Astrocyte (in vitro differentiated cells and primary cell): Measurements from ENCODE around the gene TRAF1. TPM values are rescaled to one million over a fixed set of nuclear protein-coding genes. Genes with fewer than 3 reads are reported as not detected.

Experiments
- DNase-seq: peaks from one replicate; pipeline ENCODE4 v3.0.0-alpha.2; 2010; ENCODE audit warnings: low read depth
- FAIRE-seq: peaks from 2 replicates; lab custom pipeline; 2011; peaks lifted over from hg19 to GRCh38; lab: Jason Lieb, UNC
- H2AFZ ChIP-seq: 2 replicates; pipeline ENCODE4 v1.6.0; 2012; ENCODE audit warnings: low read depth, low read length, inconsistent platforms
- H3K27ac ChIP-seq: 2 replicates; pipeline ENCODE4 v1.5.1; 2011; ENCODE audit warnings: low read depth, low read length, inconsistent platforms
- H3K27me3 ChIP-seq: 2 replicates; pipeline ENCODE4 v1.6.0; 2011; ENCODE audit warnings: low read length, inconsistent platforms; ENCODE audit not compliant: insufficient read depth
- H3K36me3 ChIP-seq: 2 replicates; pipeline ENCODE4 v1.5.1; 2011; ENCODE audit warnings: low read length, inconsistent platforms; ENCODE audit not compliant: insufficient read depth
- H3K4me1 ChIP-seq: 2 replicates; pipeline ENCODE4 v1.5.1; 2011; ENCODE audit warnings: low read length, inconsistent platforms; ENCODE audit not compliant: insufficient read depth
- H3K4me2 ChIP-seq: 2 replicates; pipeline ENCODE4 v1.6.0; 2012; ENCODE audit warnings: low read length, inconsistent platforms
- H3K4me3 ChIP-seq: 2 replicates; pipeline ENCODE4 v1.5.1; 2011; ENCODE audit warnings: low read depth, mild to moderate bottlenecking, low read length, inconsistent platforms; ENCODE audit not compliant: insufficient read depth
- H3K79me2 ChIP-seq: 2 replicates; pipeline ENCODE4 v1.6.0; 2012; ENCODE audit warnings: mild to moderate bottlenecking, low read length, inconsistent platforms; ENCODE audit not compliant: insufficient read depth
- H3K9ac ChIP-seq: 2 replicates; pipeline ENCODE4 v1.6.0; 2012; ENCODE audit warnings: mild to moderate bottlenecking, low read length, inconsistent platforms
- H3K9me3 ChIP-seq: 2 replicates; pipeline ENCODE4 v1.5.1; 2012; ENCODE audit warnings: low read depth, mild to moderate bottlenecking, low read length, inconsistent platforms; ENCODE audit not compliant: insufficient read depth
- H4K20me1 ChIP-seq: 2 replicates; pipeline ENCODE4 v1.6.0; 2012; ENCODE audit warnings: low read length, inconsistent platforms; ENCODE audit not compliant: insufficient read depth
- H3K27ac Mint-ChIP-seq: one replicate; pipeline ENCODE4 v1.8.0; 2021; ENCODE audit warnings: mild to moderate bottlenecking, mixed read lengths; ENCODE audit not compliant: unreplicated experiment
- H3K27me3 Mint-ChIP-seq: one replicate; pipeline ENCODE4 v1.8.0; 2021; ENCODE audit warnings: low read depth, mixed read lengths; ENCODE audit not compliant: unreplicated experiment
- H3K36me3 Mint-ChIP-seq: one replicate; pipeline ENCODE4 v1.8.0; 2021; ENCODE audit warnings: low read depth, mixed read lengths; ENCODE audit not compliant: unreplicated experiment
- H3K4me1 Mint-ChIP-seq: one replicate; pipeline ENCODE4 v1.8.0; 2021; ENCODE audit warnings: low read depth, mixed read lengths; ENCODE audit not compliant: unreplicated experiment
- H3K4me3 Mint-ChIP-seq: one replicate; pipeline ENCODE4 v1.8.0; 2021; ENCODE audit warnings: mild to moderate bottlenecking, moderate library complexity, mixed read lengths; ENCODE audit not compliant: unreplicated experiment
- H3K9me3 Mint-ChIP-seq: one replicate; pipeline ENCODE4 v1.8.0; 2021; ENCODE audit warnings: mild to moderate bottlenecking, mixed read lengths; ENCODE audit not compliant: unreplicated experiment
- CTCF ChIP-seq: IDR thresholded peaks from 2 replicates; pipeline ENCODE4 v1.5.1; 2011; ENCODE audit warnings: low read depth, mild to moderate bottlenecking, inconsistent platforms, low read length, moderate library complexity; ENCODE audit not compliant: insufficient read depth
- EZH2 ChIP-seq: IDR thresholded peaks from 2 replicates; pipeline ENCODE4 v1.6.1; 2012; ENCODE audit warnings: mild to moderate bottlenecking, low read length, inconsistent platforms; ENCODE audit not compliant: insufficient read depth
- total RNA-seq: library from RNA; stranded (reverse); gene quantifications from 2 replicates; pipeline ENCODE4 v1.2.1, GENCODE V29; 2021

TRAF1 gene
- total RNA-seq, 1 donor from 2014 or later: 4.2 TPM

GRCh38 chr9:120931231-120932085 lies 4.9 kb upstream of the TRAF1 start:
- Histone ChIP-seq H3K27me3 (no peaks in the 10 kb centered on the region), H3K4me1 (peaks cover 49% of the 10 kb centered on the region), H3K4me3 (no peak overlapping the region), H3K36me3 (no peaks in the 10 kb centered on the region), H4K20me1 (no peaks in the 10 kb centered on the region), H3K9ac (peak overlapping the region; percentile 74), H3K27ac (peak overlapping the region; percentile 89), H3K4me2 (peak overlapping the region; percentile 77), H3K79me2 (no peaks in the 10 kb centered on the region), H3K9me3 (no peaks in the 10 kb centered on the region), H2AFZ (peak overlapping the region; percentile 54)
- H3K36me3 Mint-ChIP-seq: no peaks in the 10 kb centered on the region
- peak; percentile 69 for DNase-seq
- no peak overlapping the region for H3K4me3 Mint-ChIP-seq
- peaks cover 24% of the 10 kb centered on the region for H3K4me1 Mint-ChIP-seq
- no peaks in the 10 kb centered on the region for H3K9me3 Mint-ChIP-seq
- no peak for FAIRE-seq
- no peak for TF ChIP-seq CTCF
- TF ChIP-seq EZH2: no peak
- peak overlapping the region; percentile 96 for H3K27ac Mint-ChIP-seq
- H3K27me3 Mint-ChIP-seq: no peaks in the 10 kb centered on the region

- H3K4me1 ChIP-seq: peaks cover 45% of the 10 kb centered on the region
- Mint-ChIP-seq H3K4me1 (peaks cover 26% of the 10 kb centered on the region), H3K4me3 (peak overlapping the region; percentile 57), H3K27ac (no peak overlapping the region), H3K36me3 (no peaks in the 10 kb centered on the region), H3K9me3 (no peaks in the 10 kb centered on the region), H3K27me3 (no peaks in the 10 kb centered on the region)
- peak overlapping the region; percentile 83 for H2AFZ ChIP-seq
- H3K36me3 ChIP-seq: no peaks in the 10 kb centered on the region
- no peak overlapping the region for H3K27ac ChIP-seq
- peak overlapping the region; percentile 44 for H3K4me3 ChIP-seq
- H3K9me3 ChIP-seq: no peaks in the 10 kb centered on the region
- peak overlapping the region; percentile 85 for H3K4me2 ChIP-seq
- H4K20me1 ChIP-seq: no peaks in the 10 kb centered on the region
- no peak for FAIRE-seq
- peak overlapping the region; percentile 60 for H3K9ac ChIP-seq
- no peak for TF ChIP-seq CTCF
- TF ChIP-seq EZH2: no peak
- no peak for DNase-seq
- H3K27me3 ChIP-seq: no peaks in the 10 kb centered on the region
- H3K79me2 ChIP-seq: no peaks in the 10 kb centered on the region
Measured at GRCh38 chr9:120929229-120929791, 2.7 kb upstream of the TRAF1 start.
